ENCODE results near the gene POLDIP3. TPM values are rescaled to one million over a fixed set of nuclear protein-coding genes. Genes with fewer than 3 reads are reported as not detected.

Gene POLDIP3
- total RNA-seq, 1 donor from 2014 or later: 77.5 TPM

GRCh38 chr22:42601879-42602465 is 12.7 kb downstream of the POLDIP3 start:
- ChIA-PET CTCF (no interaction called here), POLR2A (interaction anchor here (0.7 to 0.9 kb wide), 2 partner anchors 12 to 684 kb away, joined by 3 to 4 read pairs; partner anchors contain the start of gene POLDIP3)
- DNase-seq (no peak), ATAC-seq (ENCODE audit: low read depth) (no peak)
- no peak overlapping the region for H3K4me3 Mint-ChIP-seq
- TF ChIP-seq, protein P1, sequence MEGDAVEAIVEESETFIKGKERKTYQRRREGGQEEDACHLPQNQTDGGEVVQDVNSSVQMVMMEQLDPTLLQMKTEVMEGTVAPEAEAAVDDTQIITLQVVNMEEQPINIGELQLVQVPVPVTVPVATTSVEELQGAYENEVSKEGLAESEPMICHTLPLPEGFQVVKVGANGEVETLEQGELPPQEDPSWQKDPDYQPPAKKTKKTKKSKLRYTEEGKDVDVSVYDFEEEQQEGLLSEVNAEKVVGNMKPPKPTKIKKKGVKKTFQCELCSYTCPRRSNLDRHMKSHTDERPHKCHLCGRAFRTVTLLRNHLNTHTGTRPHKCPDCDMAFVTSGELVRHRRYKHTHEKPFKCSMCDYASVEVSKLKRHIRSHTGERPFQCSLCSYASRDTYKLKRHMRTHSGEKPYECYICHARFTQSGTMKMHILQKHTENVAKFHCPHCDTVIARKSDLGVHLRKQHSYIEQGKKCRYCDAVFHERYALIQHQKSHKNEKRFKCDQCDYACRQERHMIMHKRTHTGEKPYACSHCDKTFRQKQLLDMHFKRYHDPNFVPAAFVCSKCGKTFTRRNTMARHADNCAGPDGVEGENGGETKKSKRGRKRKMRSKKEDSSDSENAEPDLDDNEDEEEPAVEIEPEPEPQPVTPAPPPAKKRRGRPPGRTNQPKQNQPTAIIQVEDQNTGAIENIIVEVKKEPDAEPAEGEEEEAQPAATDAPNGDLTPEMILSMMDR (IDR thresholded peaks at IDR 0.05): no peak
- H3K36me3 Mint-ChIP-seq (ENCODE audit: low read depth): peaks cover 76% of the 10 kb centered on the region
- peaks cover 10% of the 10 kb centered on the region for H3K4me1 Mint-ChIP-seq
- intact Hi-C loops (cut with micrococcal nuclease): no loop called here
- H3K27ac Mint-ChIP-seq: no peak overlapping the region
- no peaks in the 10 kb centered on the region for H3K9me3 Mint-ChIP-seq
- no peaks in the 10 kb centered on the region for H3K27me3 Mint-ChIP-seq

DNA sequence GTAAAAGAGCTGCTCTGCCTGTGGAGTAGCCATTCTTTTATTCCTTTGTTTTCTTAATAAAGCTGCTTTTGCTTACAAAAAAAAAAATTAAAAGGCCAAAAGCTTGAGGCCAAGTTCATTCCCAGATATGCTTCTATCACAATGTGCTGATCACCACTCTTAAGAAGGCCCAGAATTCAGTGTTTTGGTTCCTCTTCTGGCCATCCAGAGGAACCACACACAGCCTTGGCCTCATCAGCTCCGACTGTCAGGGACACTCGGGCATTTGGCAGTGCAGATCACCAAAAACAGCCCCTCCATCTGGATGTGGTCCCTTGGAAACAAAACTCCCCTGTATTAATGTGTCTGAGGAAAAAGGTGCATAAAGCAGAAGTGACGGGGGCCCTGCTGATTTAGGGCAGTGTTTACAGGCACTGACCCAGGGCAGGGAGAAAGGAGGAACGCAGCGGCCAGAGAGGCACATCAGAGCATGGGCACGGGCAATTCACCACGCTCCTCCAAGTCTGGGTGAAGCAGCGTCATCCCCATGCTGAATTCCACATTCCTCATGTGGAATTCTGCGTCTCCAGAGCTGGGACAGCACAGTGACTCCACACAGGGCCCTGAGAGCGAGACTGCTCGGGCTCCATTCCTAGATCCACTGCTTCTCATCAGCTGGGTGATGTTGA is 17.7 kb downstream of the POLDIP3 start:
- intact Hi-C loops (cut with micrococcal nuclease): no loop called here
- ATAC-seq (ENCODE audit: low read depth) (no peak), DNase-seq (no peak)
- no peak overlapping the region for H3K4me3 Mint-ChIP-seq
- H3K27me3 Mint-ChIP-seq: no peaks in the 10 kb centered on the region
- CTCF ChIA-PET: no interaction called here
- no peaks in the 10 kb centered on the region for H3K4me1 Mint-ChIP-seq
- TF ChIP-seq, protein P1 (IDR thresholded peaks at IDR 0.05): no peak
- POLR2A ChIA-PET: interaction anchor here (0.6 to 1.2 kb wide), 3 partner anchors 10 to 239 kb away, joined by 3 to 6 read pairs (median 6); no protein-coding TSS in a partner anchor
- no peaks in the 10 kb centered on the region for H3K9me3 Mint-ChIP-seq
- H3K36me3 Mint-ChIP-seq (ENCODE audit: low read depth): peaks cover 89% of the 10 kb centered on the region
- H3K27ac Mint-ChIP-seq: no peak overlapping the region

- H3K36me3 Mint-ChIP-seq (ENCODE audit: low read depth): peaks cover 91% of the 10 kb centered on the region
- no peaks in the 10 kb centered on the region for H3K4me1 Mint-ChIP-seq
- intact Hi-C loops (cut with micrococcal nuclease): no loop called here
- CTCF ChIA-PET: no interaction called here
- H3K27ac Mint-ChIP-seq: no peak overlapping the region
- DNase-seq (no peak), ATAC-seq (ENCODE audit: low read depth) (no peak)
- H3K9me3 Mint-ChIP-seq: no peaks in the 10 kb centered on the region
- H3K27me3 Mint-ChIP-seq: no peaks in the 10 kb centered on the region
- no peak overlapping the region for H3K4me3 Mint-ChIP-seq
- TF ChIP-seq, protein P1 (IDR thresholded peaks at IDR 0.05): no peak
- POLR2A ChIA-PET: interaction anchor here (0.6 kb wide), 1 partner anchor 12 kb away, joined by 3 read pairs; no protein-coding TSS in a partner anchor
Measured at GRCh38 chr22:42596336-42596735, 18.3 kb downstream of the POLDIP3 start.

- Mint-ChIP-seq H3K4me3 (no peak overlapping the region), H3K27me3 (no peaks in the 10 kb centered on the region), H3K4me1 (no peaks in the 10 kb centered on the region), H3K9me3 (no peaks in the 10 kb centered on the region), H3K36me3 (ENCODE audit: low read depth) (peaks cover 94% of the 10 kb centered on the region), H3K27ac (no peak overlapping the region)
- TF ChIP-seq, protein P1 (IDR thresholded peaks at IDR 0.05): no peak
- ATAC-seq (ENCODE audit: low read depth): no peak
- no peak for DNase-seq
- intact Hi-C loops (cut with micrococcal nuclease): no loop called here
- CTCF ChIA-PET: no interaction called here
- POLR2A ChIA-PET: interaction anchor here (1.1 kb wide), 1 partner anchor 19 kb away, joined by 4 read pairs; the partner anchor contains the start of gene POLDIP3
Measured at GRCh38 chr22:42595434-42595833, 19.2 kb downstream of the POLDIP3 start.

GRCh38 chr22:42591987-42592386 is 22.7 kb downstream of the POLDIP3 start:
- TF ChIP-seq, protein P1 (IDR thresholded peaks at IDR 0.05): no peak
- Mint-ChIP-seq H3K4me3 (no peak overlapping the region), H3K9me3 (no peaks in the 10 kb centered on the region), H3K36me3 (ENCODE audit: low read depth) (peaks cover 91% of the 10 kb centered on the region), H3K27me3 (no peaks in the 10 kb centered on the region), H3K27ac (no peak overlapping the region), H3K4me1 (peaks cover 6% of the 10 kb centered on the region)
- POLR2A ChIA-PET: interaction anchor here (0.7 to 1.4 kb wide), 2 partner anchors 23 to 82 kb away, joined by 5 to 6 read pairs; partner anchors contain the start of gene POLDIP3
- DNase-seq (no peak), ATAC-seq (ENCODE audit: low read depth) (no peak)
- CTCF ChIA-PET: interaction anchor here (0.8 kb wide), 1 partner anchor 29 kb away, joined by 3 read pairs; no protein-coding TSS in a partner anchor
- intact Hi-C loops (cut with micrococcal nuclease): no loop called here
